Measurements from ENCODE around the gene EMC1.
"Not testable (repeated sequence)": the region's sequence is repeated elsewhere in the genome, so short reads cannot be mapped to it uniquely, and the experiment has no call there.

Gene EMC1

GRCh38 chr1:19190468-19190867, 60.9 kb downstream of the EMC1 start:
- DNase-seq (ENCODE audit: low read depth in 3 of 3, low spot score in 1 of 3), result no peak

GRCh38 chr1:19189270-19189669, 62.1 kb downstream of the EMC1 start:
- no peak for DNase-seq (ENCODE audit: low read depth in 3 of 3, low spot score in 1 of 3)

GRCh38 chr1:19187852-19188251, 63.5 kb downstream of the EMC1 start:
- no peak for DNase-seq (ENCODE audit: low read depth in 3 of 3, low spot score in 1 of 3)

- DNase-seq (ENCODE audit: low read depth in 3 of 3, low spot score in 1 of 3), result no peak
Observed at GRCh38 chr1:19186001-19186400, 65.3 kb downstream of the EMC1 start.

GRCh38 chr1:19182223-19182622, 69.1 kb downstream of the EMC1 start:
- no peak for DNase-seq (ENCODE audit: low read depth in 3 of 3, low spot score in 1 of 3)

GRCh38 chr1:19180265-19180657, 71.1 kb downstream of the EMC1 start:
- not testable (repeated sequence) for DNase-seq (ENCODE audit: low read depth in 3 of 3, low spot score in 1 of 3)

GRCh38 chr1:19179597-19180264, 71.6 kb downstream of the EMC1 start:
- DNase-seq (ENCODE audit: low read depth in 3 of 3, low spot score in 1 of 3), result no peak

- DNase-seq (ENCODE audit: low read depth in 3 of 3, low spot score in 1 of 3), result no peak
Observed at GRCh38 chr1:19178734-19179398, 72.5 kb downstream of the EMC1 start.

- no peak for DNase-seq (ENCODE audit: low read depth in 3 of 3, low spot score in 1 of 3)
Observed at GRCh38 chr1:19177811-19178210, 73.5 kb downstream of the EMC1 start.

GRCh38 chr1:19169642-19170041, 81.7 kb downstream of the EMC1 start:
- no peak for DNase-seq (ENCODE audit: low read depth in 3 of 3, low spot score in 1 of 3)

- no peak for DNase-seq (ENCODE audit: low read depth in 3 of 3, low spot score in 1 of 3)
Observed at GRCh38 chr1:19167140-19167539, 84.2 kb downstream of the EMC1 start.

- no peak for DNase-seq (ENCODE audit: low read depth in 3 of 3, low spot score in 1 of 3)
Observed at GRCh38 chr1:19166066-19166465, 85.3 kb downstream of the EMC1 start.

Measured in stimulated activated CD4-positive, alpha-beta T cell treated with anti-CD3 and anti-CD28 coated beads, TNF-alpha, amount 100 ng/mL, for 1 hour (primary cell).